Lung (tissue), 12 donors: ENCODE measurements around the gene FAT1. TPM values are rescaled to one million over a fixed set of nuclear protein-coding genes. Genes with fewer than 3 reads are reported as not detected.

ENCODE experiments used
- ATAC-seq: fragments of 200-7000 bp; cut with Tn5 transposase; one replicate; pipeline ENCODE4 v1.9.1; 2020; ENCODE audit warnings: moderate number of reproducible peaks; ENCODE audit not compliant: insufficient read depth, low FRiP score
- DNase-seq, 3 donors: peaks; one replicate each; pipeline ENCODE4 v3.0.0-alpha.2; 2013 to 2017
- H3K27ac ChIP-seq, 2 donors: one replicate each; pipeline ENCODE4 v1.5.1; 2013; ENCODE audit warnings: mild to moderate bottlenecking in 2 of 2, moderate library complexity in 2 of 2, control low read depth in 1 of 2, inconsistent platforms in 1 of 2, low read depth in 1 of 2, low read length in 1 of 2
- H3K27me3 ChIP-seq, 3 donors: one replicate each; pipeline ENCODE4 v1.5.1; 2013; ENCODE audit warnings: low read length in 2 of 3; ENCODE audit not compliant: control insufficient read depth in 3 of 3, insufficient read depth in 3 of 3
- H3K36me3 ChIP-seq, 4 donors: one replicate each; pipeline ENCODE4 v1.5.1; 2013; ENCODE audit warnings: low read length in 4 of 4, mild to moderate bottlenecking in 1 of 4, moderate library complexity in 1 of 4; ENCODE audit not compliant: control insufficient read depth in 4 of 4, insufficient read depth in 4 of 4
- H3K4me1 ChIP-seq, 5 donors: one replicate each; pipeline ENCODE4 v1.5.1; 2013; ENCODE audit warnings: low read length in 5 of 5, mild to moderate bottlenecking in 2 of 5, moderate library complexity in 1 of 5; ENCODE audit not compliant: control insufficient read depth in 5 of 5, insufficient read depth in 5 of 5
- H3K4me3 ChIP-seq: one replicate; pipeline ENCODE4 v1.5.1; 2013; ENCODE audit warnings: mild to moderate bottlenecking, control low read depth, moderate library complexity
- H3K9ac ChIP-seq, 2 donors: one replicate each; pipeline ENCODE4 v1.5.1; 2013; ENCODE audit warnings: low read length in 2 of 2, control low read depth in 1 of 2; ENCODE audit not compliant: insufficient read depth in 1 of 2
- H3K9me3 ChIP-seq, 4 donors: one replicate each; pipeline ENCODE4 v1.5.1; 2013; ENCODE audit warnings: low read length in 3 of 4, mild to moderate bottlenecking in 1 of 4, moderate library complexity in 1 of 4; ENCODE audit not compliant: control insufficient read depth in 4 of 4, insufficient read depth in 3 of 4
- CTCF ChIP-seq: IDR thresholded peaks from 2 replicates; pipeline ENCODE4 v1.5.1; 2012; ENCODE audit warnings: mild to moderate bottlenecking; ENCODE audit errors: control extremely low read depth, extremely low read depth
- WGBS, 2 donors: extraction: QIAGEN DNeasy Blood & Tissue Kit; methylation state at CpG; one replicate each; pipeline ENCODE4 v1.1.7; 2013; 5-methylcytosine and 5-hydroxymethylcytosine counted together
- polyA plus RNA-seq, 2 donors: library from polyadenylated mRNA; stranded (reverse); fragments of 200-250 nt; gene quantifications; one replicate each; pipeline ENCODE4 v1.2.1, GENCODE V29; 2013
- total RNA-seq, 2 donors: library from RNA; depleted of rRNA in 1 of 2; stranded (reverse); fragments of >200 nt in 1 of 2; gene quantifications; one replicate each; pipeline ENCODE4 v1.2.1, GENCODE V29; 2014 to 2021
- donor health status: control.
- donor health status: control.
- donor health status: Bipolar disorder and iron deficiency.
- donor health status: healthy.
- donor health status: DM: yes; HTN: yes; CAD: no.

The FAT1 gene
- total and polyA plus RNA-seq, 4 donors, result 19.4 to 318 (median 72.3) TPM

- Histone ChIP-seq H3K4me3 (no peak overlapping the region), H3K27ac (no peak overlapping the region), H3K4me1 (peaks cover 0 to 5% (median 0%) of the 10 kb centered on the region in 5 donors), H3K36me3 (peaks cover 28 to 64% (median 40%) of the 10 kb centered on the region in 4 donors), H3K9ac (no peak overlapping the region), H3K9me3 (peaks cover 0 to 5% (median 0%) of the 10 kb centered on the region in 4 donors), H3K27me3 (no peaks in the 10 kb centered on the region)
- DNase-seq, result no peak
- TF ChIP-seq CTCF, result no peak
- no peak for ATAC-seq
- WGBS, 2 donors, result 92 to 93% methylated on average over 10 of the region's 10 CpGs
Observed at GRCh38 chr4:186599483-186599882, 124.2 kb downstream of the FAT1 start.

- DNase-seq (no peak), ATAC-seq (no peak)
- peaks cover 0 to 5% (median 0%) of the 10 kb centered on the region in 4 donors for H3K9me3 ChIP-seq
- peaks cover 27 to 60% (median 41%) of the 10 kb centered on the region in 4 donors for H3K36me3 ChIP-seq
- H3K4me1 ChIP-seq, result no peaks in the 10 kb centered on the region
- no peak overlapping the region for H3K9ac ChIP-seq
- no peaks in the 10 kb centered on the region for H3K27me3 ChIP-seq
- no peak overlapping the region for H3K27ac ChIP-seq
- WGBS, 2 donors, result 92 to 93% methylated on average over 7 of the region's 7 CpGs
- TF ChIP-seq CTCF, result no peak
- H3K4me3 ChIP-seq, result no peak overlapping the region
Observed at GRCh38 chr4:186598686-186599085, 125.0 kb downstream of the FAT1 start.

GRCh38 chr4:186596850-186597390 lies 126.7 kb downstream of the FAT1 start:
- Histone ChIP-seq H3K36me3 (peaks cover 27 to 54% (median 34%) of the 10 kb centered on the region in 4 donors), H3K27me3 (no peaks in the 10 kb centered on the region), H3K4me3 (no peak overlapping the region), H3K9me3 (peaks cover 0 to 2% (median 0%) of the 10 kb centered on the region in 4 donors), H3K27ac (no peak overlapping the region), H3K9ac (no peak overlapping the region), H3K4me1 (no peaks in the 10 kb centered on the region)
- WGBS, 2 donors, result 94 to 95% methylated on average over 23 of the region's 23 CpGs
- DNase-seq (no peak), ATAC-seq (no peak)
- no peak for TF ChIP-seq CTCF

- Histone ChIP-seq H3K27ac (no peak overlapping the region), H3K9me3 (peaks cover 0 to 2% (median 0%) of the 10 kb centered on the region in 4 donors), H3K4me3 (no peak overlapping the region), H3K9ac (no peak overlapping the region), H3K4me1 (no peaks in the 10 kb centered on the region), H3K36me3 (peaks cover 27 to 53% (median 36%) of the 10 kb centered on the region in 4 donors), H3K27me3 (no peaks in the 10 kb centered on the region)
- WGBS, 2 donors, result 94 to 96% methylated on average over 12 of the region's 12 CpGs
- ATAC-seq (no peak), DNase-seq (no peak)
- no peak for TF ChIP-seq CTCF
Observed at GRCh38 chr4:186596346-186596745, 127.3 kb downstream of the FAT1 start.
